Mucosa of gallbladder (tissue), 1 donor: Measurements from ENCODE around the gene ABCG2. TPM values are rescaled to one million over a fixed set of nuclear protein-coding genes. Genes with fewer than 3 reads are reported as not detected.
A peak's percentile ranks its signal among the peaks of the same experiment; 100 is the strongest.

Experiments used
- DNase-seq: peaks from one replicate; pipeline ENCODE4 v3.0.0-alpha.2; 2020; ENCODE audit warnings: low spot score
- total RNA-seq: library from RNA; stranded (reverse); gene quantifications from one replicate; pipeline ENCODE4 v1.2.1, GENCODE V29; 2021
- donor health status: DM: no; HTN: no; CAD: no.

ABCG2 gene
- 3.5 TPM for total RNA-seq

GRCh38 chr4:88158489-88159228 is at the start of gene ABCG2:
TSS of gene ABCG2 (minus strand) at chr4:88158639. CDS start at chr4:88139995, 18,644 bp downstream.
- peak; percentile 11 for DNase-seq

- DNase-seq, result no peak
Measured at GRCh38 chr4:88208156-88208555, 49.7 kb upstream of the ABCG2 start.

GRCh38 chr4:88207171-88207570 is 48.7 kb upstream of the ABCG2 start:
- no peak for DNase-seq

- DNase-seq, result no peak
Measured at GRCh38 chr4:88204882-88205281, 46.4 kb upstream of the ABCG2 start.

GRCh38 chr4:88202443-88202842 is 44.0 kb upstream of the ABCG2 start:
- DNase-seq, result no peak

- DNase-seq, result no peak
Measured at GRCh38 chr4:88200186-88200585, 41.7 kb upstream of the ABCG2 start.

- DNase-seq, result no peak
Measured at GRCh38 chr4:88196523-88197185, 38.2 kb upstream of the ABCG2 start.

- DNase-seq, result no peak
Measured at GRCh38 chr4:88196013-88196365, 37.5 kb upstream of the ABCG2 start.

- no peak for DNase-seq
Measured at GRCh38 chr4:88195328-88196012, 37.0 kb upstream of the ABCG2 start.

GRCh38 chr4:88191404-88191803 is 33.0 kb upstream of the ABCG2 start:
- no peak for DNase-seq

GRCh38 chr4:88189881-88190585 is 31.6 kb upstream of the ABCG2 start:
- DNase-seq, result no peak

- DNase-seq, result no peak
Measured at GRCh38 chr4:88189418-88189738, 30.9 kb upstream of the ABCG2 start.

- no peak for DNase-seq
Measured at GRCh38 chr4:88188738-88189417, 30.4 kb upstream of the ABCG2 start.

GRCh38 chr4:88187766-88188165 is 29.3 kb upstream of the ABCG2 start:
- DNase-seq, result no peak

- no peak for DNase-seq
Measured at GRCh38 chr4:88185906-88186305, 27.5 kb upstream of the ABCG2 start.

GRCh38 chr4:88179261-88179660 is 20.8 kb upstream of the ABCG2 start:
- DNase-seq, result no peak

GRCh38 chr4:88178626-88179231 is 20.3 kb upstream of the ABCG2 start:
- DNase-seq, result no peak

GRCh38 chr4:88177983-88178625 is 19.7 kb upstream of the ABCG2 start:
- peak; percentile 36 for DNase-seq

GRCh38 chr4:88172987-88173386 is 14.5 kb upstream of the ABCG2 start:
- DNase-seq, result no peak

- DNase-seq, result no peak
Measured at GRCh38 chr4:88171206-88171605, 12.8 kb upstream of the ABCG2 start.

- DNase-seq, result no peak
Measured at GRCh38 chr4:88169298-88169697, 10.9 kb upstream of the ABCG2 start.
